ENCODE data around the gene SLC40A1. TPM values are rescaled to one million over a fixed set of nuclear protein-coding genes. Genes with fewer than 3 reads are reported as not detected.

Gene SLC40A1
- total and polyA plus RNA-seq, 4 donors, result 97.4 to 572 (median 168) TPM

- no peaks in the 10 kb centered on the region for H3K9me3 ChIP-seq (ENCODE audit: control insufficient read depth in 4 of 4, low read length in 3 of 4)
- peaks cover under 1 to 14% (median 5%) of the 10 kb centered on the region in 4 donors for H3K36me3 ChIP-seq (ENCODE audit: control insufficient read depth in 4 of 4, insufficient read depth in 3 of 4, low read depth in 1 of 4, low read length in 3 of 4)
- no peak overlapping the region for H3K4me3 ChIP-seq (ENCODE audit: low read depth in 1 of 3, low read length in 3 of 3)
- TF ChIP-seq HNF4G (IDR thresholded peaks at IDR 0.05), result no peak
- TF ChIP-seq ZBTB33 (IDR thresholded peaks at IDR 0.05), result no peak
- TF ChIP-seq JUND (IDR thresholded peaks at IDR 0.05), result no peak
- TF ChIP-seq EGR1 (IDR thresholded peaks at IDR 0.05; ENCODE audit: low read depth in 2 of 2), result no peak
- TF ChIP-seq NR2F2 (IDR thresholded peaks at IDR 0.05), result no peak
- no peaks in the 10 kb centered on the region for H3K27me3 ChIP-seq (ENCODE audit: control insufficient read depth in 4 of 4, insufficient read depth in 4 of 4, low read length in 3 of 4)
- peaks cover 16 to 70% (median 53%) of the 10 kb centered on the region in 4 donors for H3K4me1 ChIP-seq (ENCODE audit: control insufficient read depth in 4 of 4, insufficient read depth in 4 of 4, low read length in 3 of 4)
- 83% methylated on average over 6 of the region's 6 CpGs for WGBS
- H3K27ac ChIP-seq (ENCODE audit: low read depth in 1 of 2, low read length in 2 of 2), result no peak overlapping the region
- H3K9ac ChIP-seq (ENCODE audit: low read depth in 1 of 2, low read length in 2 of 2), result no peak overlapping the region
- DNase-seq (ENCODE audit: low spot score), result no peak
Observed at GRCh38 chr2:189558516-189559272, 21.9 kb downstream of the SLC40A1 start.

- no peak for DNase-seq (ENCODE audit: low spot score)
- TF ChIP-seq JUND (IDR thresholded peaks at IDR 0.05) (no peak), HNF4G (IDR thresholded peaks at IDR 0.05) (no peak), REST (IDR thresholded peaks at IDR 0.05) (no peak), CTCF (IDR thresholded peaks at IDR 0.05; ENCODE audit: low read depth, low read length, missing input control) (no peak), HNF4A (conservative IDR thresholded peaks at IDR 0.05) (no peak), YY1 (IDR thresholded peaks at IDR 0.05) (no peak), TAF1 (conservative IDR thresholded peaks at IDR 0.05) (no peak), ZBTB33 (IDR thresholded peaks at IDR 0.05) (no peak), SP1 (IDR thresholded peaks at IDR 0.05) (no peak), GABPA (IDR thresholded peaks at IDR 0.05 in 1 of 2, conservative IDR thresholded peaks at IDR 0.05 in 1 of 2) (no peak), EGR1 (IDR thresholded peaks at IDR 0.05; ENCODE audit: low read depth in 2 of 2) (no peak), ATF3 (IDR thresholded peaks at IDR 0.05) (no peak), MAX (IDR thresholded peaks at IDR 0.05) (no peak)
- Histone ChIP-seq H3K4me3 (ENCODE audit: low read depth in 1 of 3, low read length in 3 of 3) (no peak overlapping the region), H3K4me1 (ENCODE audit: control insufficient read depth in 4 of 4, insufficient read depth in 4 of 4, low read length in 3 of 4) (peaks cover 16 to 76% (median 58%) of the 10 kb centered on the region in 4 donors), H3K9ac (ENCODE audit: low read depth in 1 of 2, low read length in 2 of 2) (no peak overlapping the region), H3K36me3 (ENCODE audit: control insufficient read depth in 4 of 4, insufficient read depth in 3 of 4, low read depth in 1 of 4, low read length in 3 of 4) (peaks cover 0 to 12% (median 3%) of the 10 kb centered on the region in 4 donors), H3K27me3 (ENCODE audit: control insufficient read depth in 4 of 4, insufficient read depth in 4 of 4, low read length in 3 of 4) (no peaks in the 10 kb centered on the region), H3K9me3 (ENCODE audit: control insufficient read depth in 4 of 4, low read length in 3 of 4) (no peaks in the 10 kb centered on the region), H3K27ac (ENCODE audit: low read depth in 1 of 2, low read length in 2 of 2) (no peak overlapping the region)
- 73% methylated on average over 1 of the region's 1 CpG for WGBS
Observed at GRCh38 chr2:189557373-189557772, 23.2 kb downstream of the SLC40A1 start.
